ENCODE data around the gene UBE2E1.

The UBE2E1 gene

GRCh38 chr3:23820888-23821287 is 15.1 kb downstream of the UBE2E1 start:
- no peak for DNase-seq

- no peak for DNase-seq
Observed at GRCh38 chr3:23821858-23822257, 16.1 kb downstream of the UBE2E1 start.

GRCh38 chr3:23822559-23822958 is 16.8 kb downstream of the UBE2E1 start:
- DNase-seq, result no peak

GRCh38 chr3:23823620-23824019 is 17.9 kb downstream of the UBE2E1 start:
- no peak for DNase-seq

- DNase-seq, result no peak
Observed at GRCh38 chr3:23824699-23825444, 19.1 kb downstream of the UBE2E1 start.

GRCh38 chr3:23825802-23826201 is 20.0 kb downstream of the UBE2E1 start:
- no peak for DNase-seq

- DNase-seq, result peak in 1 of 56 donors; percentile 23
Observed at GRCh38 chr3:23826382-23827064, 20.8 kb downstream of the UBE2E1 start.

GRCh38 chr3:23829242-23829934 is 23.6 kb downstream of the UBE2E1 start:
- no peak for DNase-seq

- DNase-seq, result no peak
Observed at GRCh38 chr3:23830869-23831484, 25.2 kb downstream of the UBE2E1 start.

GRCh38 chr3:23831517-23832394 is 26.0 kb downstream of the UBE2E1 start:
- no peak for DNase-seq

GRCh38 chr3:23832523-23832922 is 26.8 kb downstream of the UBE2E1 start:
- no peak for DNase-seq

GRCh38 chr3:23834082-23834870 is 28.5 kb downstream of the UBE2E1 start:
- DNase-seq, result peak in 1 of 56 donors; percentile 15

GRCh38 chr3:23835087-23835486 is 29.3 kb downstream of the UBE2E1 start:
- no peak for DNase-seq

- no peak for DNase-seq
Observed at GRCh38 chr3:23835802-23836201, 30.0 kb downstream of the UBE2E1 start.

GRCh38 chr3:23836536-23837230 is 30.9 kb downstream of the UBE2E1 start:
- no peak for DNase-seq

- no peak for DNase-seq
Observed at GRCh38 chr3:23837286-23837685, 31.5 kb downstream of the UBE2E1 start.

- no peak for DNase-seq
Observed at GRCh38 chr3:23837691-23838090, 31.9 kb downstream of the UBE2E1 start.

- DNase-seq, result no peak
Observed at GRCh38 chr3:23840521-23840920, 34.8 kb downstream of the UBE2E1 start.

- no peak for DNase-seq
Observed at GRCh38 chr3:23843869-23844268, 38.1 kb downstream of the UBE2E1 start.

All from amygdala (tissue), 56 donors.